GM12801 (cell line): Measurements from ENCODE around the gene ENTPD6.

ENCODE experiments used
- TF ChIP-seq, protein P1 (sequence below): IDR thresholded peaks from one replicate; pipeline ENCODE4 v1.5.1; 2011; ENCODE audit warnings: control low read depth; ENCODE audit not compliant: insufficient read length; ENCODE audit errors: extremely low read depth

Gene ENTPD6

DNA sequence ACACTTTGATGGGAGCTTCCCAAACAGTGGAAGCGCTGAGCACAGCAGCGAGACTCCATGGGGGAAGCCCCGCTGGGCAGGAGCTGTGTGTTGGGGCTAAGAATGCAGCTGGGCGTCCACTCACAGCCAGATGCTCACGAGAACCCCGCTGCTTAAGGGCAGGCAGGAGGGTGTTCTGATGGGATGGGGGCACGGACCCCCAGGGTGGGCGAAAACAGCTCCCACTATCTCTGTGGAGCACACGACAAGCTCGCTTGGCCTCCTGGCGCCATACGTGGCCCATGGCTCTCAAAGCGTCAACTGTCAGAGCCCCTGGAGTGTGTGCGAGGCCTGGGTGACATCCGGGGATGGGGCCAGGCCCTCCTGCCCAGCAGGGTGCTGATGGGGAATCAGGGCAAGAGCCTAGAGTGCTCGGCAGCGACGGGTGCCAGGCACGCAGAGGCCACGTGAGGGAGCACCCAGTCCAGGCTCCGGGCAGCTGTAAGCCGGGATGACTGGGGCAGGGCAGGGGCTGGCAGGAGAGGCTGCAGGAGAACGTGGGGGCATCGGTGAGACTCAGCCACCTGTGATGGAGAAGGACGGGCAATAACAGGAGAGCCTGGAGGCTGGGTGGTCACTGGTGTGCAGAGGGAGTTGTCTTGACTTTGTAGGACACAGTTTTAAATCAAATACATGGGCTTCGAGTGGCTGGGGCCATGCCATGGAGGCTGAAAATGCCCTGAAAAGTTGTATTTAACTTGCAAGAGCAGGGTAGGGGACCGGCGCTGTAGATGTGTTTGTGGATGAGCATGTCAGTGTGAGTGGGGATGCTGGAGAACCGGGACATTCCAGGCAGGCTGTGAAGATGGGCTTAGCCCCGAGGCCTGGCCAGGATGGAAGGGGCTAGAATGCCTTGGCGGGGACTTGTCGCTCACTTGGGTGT, 79.6 kb downstream of the ENTPD6 start:
- TF ChIP-seq, protein P1, sequence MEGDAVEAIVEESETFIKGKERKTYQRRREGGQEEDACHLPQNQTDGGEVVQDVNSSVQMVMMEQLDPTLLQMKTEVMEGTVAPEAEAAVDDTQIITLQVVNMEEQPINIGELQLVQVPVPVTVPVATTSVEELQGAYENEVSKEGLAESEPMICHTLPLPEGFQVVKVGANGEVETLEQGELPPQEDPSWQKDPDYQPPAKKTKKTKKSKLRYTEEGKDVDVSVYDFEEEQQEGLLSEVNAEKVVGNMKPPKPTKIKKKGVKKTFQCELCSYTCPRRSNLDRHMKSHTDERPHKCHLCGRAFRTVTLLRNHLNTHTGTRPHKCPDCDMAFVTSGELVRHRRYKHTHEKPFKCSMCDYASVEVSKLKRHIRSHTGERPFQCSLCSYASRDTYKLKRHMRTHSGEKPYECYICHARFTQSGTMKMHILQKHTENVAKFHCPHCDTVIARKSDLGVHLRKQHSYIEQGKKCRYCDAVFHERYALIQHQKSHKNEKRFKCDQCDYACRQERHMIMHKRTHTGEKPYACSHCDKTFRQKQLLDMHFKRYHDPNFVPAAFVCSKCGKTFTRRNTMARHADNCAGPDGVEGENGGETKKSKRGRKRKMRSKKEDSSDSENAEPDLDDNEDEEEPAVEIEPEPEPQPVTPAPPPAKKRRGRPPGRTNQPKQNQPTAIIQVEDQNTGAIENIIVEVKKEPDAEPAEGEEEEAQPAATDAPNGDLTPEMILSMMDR = no peak

GRCh38 chr20:25275813-25276532, 80.5 kb downstream of the ENTPD6 start:
- TF ChIP-seq, protein P1 = no peak
